IPS-18c (cell line): ENCODE measurements around the gene LCMT1.
"Not testable (repeated sequence)": the region's sequence is repeated elsewhere in the genome, so short reads cannot be mapped to it uniquely, and the experiment has no call there.

Experiments used
- H3K4me3 ChIP-seq: 2 replicates; pipeline ENCODE4 v1.7.0; 2013; ENCODE audit warnings: low read depth, mild to moderate bottlenecking, low read length, moderate library complexity; ENCODE audit not compliant: insufficient read depth
- H3K9me3 ChIP-seq: one replicate; pipeline ENCODE4 v1.6.1; 2013; ENCODE audit warnings: mild to moderate bottlenecking, low read length, moderate library complexity; ENCODE audit not compliant: control insufficient read depth, insufficient read depth

The LCMT1 gene

GRCh38 chr16:25165284-25165683, 53.7 kb downstream of the LCMT1 start:
- no peak overlapping the region for H3K4me3 ChIP-seq

GRCh38 chr16:25167920-25168319, 56.4 kb downstream of the LCMT1 start:
- not testable (repeated sequence) for H3K9me3 ChIP-seq, H3K4me3 ChIP-seq

More at GRCh38 chr16:25165284-25165683, 53.7 kb downstream of the LCMT1 start:
- H3K9me3 ChIP-seq, result no peaks in the 10 kb centered on the region

GRCh38 chr16:25171390-25171789, 59.8 kb downstream of the LCMT1 start:
- Histone ChIP-seq H3K9me3 (no peaks in the 10 kb centered on the region), H3K4me3 (no peak overlapping the region)

- no peaks in the 10 kb centered on the region for H3K9me3 ChIP-seq
These were observed 61.3 kb downstream of the LCMT1 start for GRCh38 chr16:25172831-25173230.

GRCh38 chr16:25174285-25174684, 62.7 kb downstream of the LCMT1 start:
- Histone ChIP-seq H3K9me3 (no peaks in the 10 kb centered on the region), H3K4me3 (no peak overlapping the region)

More at GRCh38 chr16:25172831-25173230, 61.3 kb downstream of the LCMT1 start:
- H3K4me3 ChIP-seq, result no peak overlapping the region

- H3K4me3 ChIP-seq, result no peak overlapping the region
- no peaks in the 10 kb centered on the region for H3K9me3 ChIP-seq
These were observed 64.6 kb downstream of the LCMT1 start for GRCh38 chr16:25176136-25176535.

- Histone ChIP-seq H3K9me3 (no peaks in the 10 kb centered on the region), H3K4me3 (no peak overlapping the region)
These were observed 65.9 kb downstream of the LCMT1 start for GRCh38 chr16:25177512-25177830.

GRCh38 chr16:25177831-25178688, 66.5 kb downstream of the LCMT1 start:
- H3K9me3 ChIP-seq, result no peaks in the 10 kb centered on the region
- no peak overlapping the region for H3K4me3 ChIP-seq

GRCh38 chr16:25181236-25181635, 69.7 kb downstream of the LCMT1 start:
- not testable (repeated sequence) for H3K4me3 ChIP-seq, H3K9me3 ChIP-seq

- no peaks in the 10 kb centered on the region for H3K9me3 ChIP-seq
- no peak overlapping the region for H3K4me3 ChIP-seq
These were observed 73.2 kb downstream of the LCMT1 start for GRCh38 chr16:25184771-25185170.

- Histone ChIP-seq H3K4me3 (no peak overlapping the region), H3K9me3 (no peaks in the 10 kb centered on the region)
These were observed 75.9 kb downstream of the LCMT1 start for GRCh38 chr16:25187491-25187795.

GRCh38 chr16:25189305-25189704, 77.8 kb downstream of the LCMT1 start:
- Histone ChIP-seq H3K4me3 (no peak overlapping the region), H3K9me3 (no peaks in the 10 kb centered on the region)

- H3K9me3 ChIP-seq, result no peaks in the 10 kb centered on the region
- no peak overlapping the region for H3K4me3 ChIP-seq
These were observed 80.6 kb downstream of the LCMT1 start for GRCh38 chr16:25192096-25192495.

GRCh38 chr16:25194273-25194878, 82.8 kb downstream of the LCMT1 start:
- Histone ChIP-seq H3K9me3 (no peaks in the 10 kb centered on the region), H3K4me3 (no peak overlapping the region)

- no peaks in the 10 kb centered on the region for H3K9me3 ChIP-seq
- H3K4me3 ChIP-seq, result no peak overlapping the region
These were observed 86.5 kb downstream of the LCMT1 start for GRCh38 chr16:25198021-25198420.

GRCh38 chr16:25199457-25199856, 87.9 kb downstream of the LCMT1 start:
- no peaks in the 10 kb centered on the region for H3K9me3 ChIP-seq
- H3K4me3 ChIP-seq, result no peak overlapping the region

- Histone ChIP-seq H3K4me3 (no peak overlapping the region), H3K9me3 (no peaks in the 10 kb centered on the region)
These were observed 99.2 kb downstream of the LCMT1 start for GRCh38 chr16:25210758-25211157.

- Histone ChIP-seq H3K4me3 (no peak overlapping the region), H3K9me3 (no peaks in the 10 kb centered on the region)
These were observed 101.1 kb downstream of the LCMT1 start for GRCh38 chr16:25212636-25213035.
